Measurements from ENCODE around the gene JUND. TPM values are rescaled to one million over a fixed set of nuclear protein-coding genes. Genes with fewer than 3 reads are reported as not detected.

Gene JUND
- total RNA-seq, 6 donors from 2014 or later = 281 to 1,101 (median 639) TPM

DNA sequence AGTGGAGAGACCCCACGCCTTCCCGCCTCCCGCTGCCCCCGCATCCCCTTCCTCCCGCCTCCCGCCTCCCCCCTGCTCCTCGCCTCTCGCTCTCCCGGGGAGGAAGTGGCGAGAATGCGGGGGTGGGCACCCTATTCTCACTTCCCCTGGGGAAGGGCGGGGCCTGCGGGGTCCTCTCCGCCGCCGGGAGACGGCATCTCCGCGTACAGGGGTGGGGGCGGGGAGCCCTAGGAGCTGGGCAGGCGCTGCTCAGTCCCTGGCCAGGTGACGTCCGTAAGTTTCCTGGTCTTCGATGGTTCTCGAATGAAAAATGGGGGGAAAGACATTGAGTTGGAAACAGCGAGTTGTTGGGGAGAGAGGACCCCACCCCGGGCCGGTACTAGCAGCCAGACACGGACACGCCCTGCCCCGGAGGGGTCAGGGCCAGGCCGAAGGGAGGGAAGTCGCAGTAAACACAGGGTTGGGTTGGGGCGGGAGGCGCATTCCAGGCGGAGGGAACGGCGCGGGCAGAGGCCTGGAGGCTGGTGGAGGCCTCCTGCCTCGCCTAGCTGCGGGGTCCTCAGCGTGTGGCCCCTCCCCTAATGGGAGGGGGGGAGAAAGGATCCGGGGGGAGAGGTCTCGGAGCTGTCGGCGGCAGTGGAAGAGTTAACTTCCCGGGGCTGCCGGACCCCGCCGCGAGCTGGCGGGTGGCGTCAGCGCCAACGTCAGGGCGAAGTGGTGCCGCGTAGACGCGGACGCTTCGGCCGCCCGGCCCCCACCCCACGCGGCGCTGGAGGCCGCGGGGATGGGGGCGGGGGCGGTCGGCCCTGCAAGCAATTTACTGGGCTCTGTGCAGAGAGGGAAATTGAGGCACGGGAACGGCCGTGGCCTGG lies 10.4 kb upstream of the JUND start:
- ATAC-seq (ENCODE audit: low FRiP score in 2 of 2) (peak; percentile 90), DNase-seq (peak; percentile 94 to 95)
- Histone ChIP-seq H3K27ac (peak overlapping the region; percentile 97 to 100 (median 98)), H3K4me1 (peaks cover 21 to 38% (median 35%) of the 10 kb centered on the region in 4 donors), H3K9me3 (no peaks in the 10 kb centered on the region), H3K27me3 (no peaks in the 10 kb centered on the region), H3K36me3 (no peaks in the 10 kb centered on the region), H3K4me3 (peak overlapping the region; percentile 55 to 81 (median 64))
- peak; percentile 86 to 91 for TF ChIP-seq POLR2AphosphoS5 (IDR thresholded peaks at IDR 0.05)
- TF ChIP-seq, protein P1, sequence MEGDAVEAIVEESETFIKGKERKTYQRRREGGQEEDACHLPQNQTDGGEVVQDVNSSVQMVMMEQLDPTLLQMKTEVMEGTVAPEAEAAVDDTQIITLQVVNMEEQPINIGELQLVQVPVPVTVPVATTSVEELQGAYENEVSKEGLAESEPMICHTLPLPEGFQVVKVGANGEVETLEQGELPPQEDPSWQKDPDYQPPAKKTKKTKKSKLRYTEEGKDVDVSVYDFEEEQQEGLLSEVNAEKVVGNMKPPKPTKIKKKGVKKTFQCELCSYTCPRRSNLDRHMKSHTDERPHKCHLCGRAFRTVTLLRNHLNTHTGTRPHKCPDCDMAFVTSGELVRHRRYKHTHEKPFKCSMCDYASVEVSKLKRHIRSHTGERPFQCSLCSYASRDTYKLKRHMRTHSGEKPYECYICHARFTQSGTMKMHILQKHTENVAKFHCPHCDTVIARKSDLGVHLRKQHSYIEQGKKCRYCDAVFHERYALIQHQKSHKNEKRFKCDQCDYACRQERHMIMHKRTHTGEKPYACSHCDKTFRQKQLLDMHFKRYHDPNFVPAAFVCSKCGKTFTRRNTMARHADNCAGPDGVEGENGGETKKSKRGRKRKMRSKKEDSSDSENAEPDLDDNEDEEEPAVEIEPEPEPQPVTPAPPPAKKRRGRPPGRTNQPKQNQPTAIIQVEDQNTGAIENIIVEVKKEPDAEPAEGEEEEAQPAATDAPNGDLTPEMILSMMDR (IDR thresholded peaks at IDR 0.05) = peak in 1 of 6 experiments; percentile 25
- peak; percentile 3 to 87 (median 72) for TF ChIP-seq POLR2A (IDR thresholded peaks at IDR 0.05)
- peak in 2 of 4 donors; percentile 1 to 70 for TF ChIP-seq EP300 (IDR thresholded peaks at IDR 0.05)
- WGBS, 2 donors = 0% methylated on average over 25 to 27 of the region's 75 CpGs

DNA sequence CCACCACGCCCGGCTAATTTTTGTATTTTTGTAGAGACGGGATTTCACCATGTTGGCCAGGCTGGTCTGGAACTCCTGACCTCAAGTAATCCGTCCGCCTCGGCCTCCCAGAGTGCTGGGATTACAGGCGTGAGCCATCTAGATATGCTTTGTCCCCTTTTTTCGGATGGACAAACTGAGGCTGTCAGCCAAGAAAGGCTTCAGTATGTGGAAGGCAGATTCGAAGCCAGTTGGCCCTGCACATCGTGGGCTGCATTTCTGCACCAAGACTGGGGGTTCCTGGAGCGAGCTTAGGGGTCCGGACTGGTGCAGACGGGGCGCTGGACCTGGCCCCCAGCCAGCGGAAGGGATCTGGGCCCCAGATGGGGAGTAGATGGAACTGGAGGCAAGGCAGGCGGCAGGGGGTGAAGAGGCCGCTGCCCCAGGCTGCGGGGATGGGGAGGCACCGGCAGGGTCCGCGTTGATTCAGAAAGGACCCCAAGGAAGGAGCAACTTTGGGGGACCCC lies 9.7 kb upstream of the JUND start:
- H3K27me3 ChIP-seq = no peaks in the 10 kb centered on the region
- ATAC-seq (ENCODE audit: low FRiP score in 2 of 2) (no peak), DNase-seq (peak in 1 of 2 donors; percentile 90)
- H3K4me3 ChIP-seq = peak overlapping the region; percentile 7 to 67 (median 58)
- peaks cover 21 to 38% (median 35%) of the 10 kb centered on the region in 4 donors for H3K4me1 ChIP-seq
- H3K36me3 ChIP-seq = no peaks in the 10 kb centered on the region
- 36 to 47% methylated on average over 15 to 20 of the region's 21 CpGs for WGBS, 2 donors
- peak overlapping the region; percentile 97 to 100 (median 98) for H3K27ac ChIP-seq
- TF ChIP-seq POLR2AphosphoS5 (IDR thresholded peaks at IDR 0.05) (no peak), POLR2A (IDR thresholded peaks at IDR 0.05) (no peak), EP300 (IDR thresholded peaks at IDR 0.05) (no peak)
- TF ChIP-seq, protein P1 (IDR thresholded peaks at IDR 0.05) = no peak
- no peaks in the 10 kb centered on the region for H3K9me3 ChIP-seq

DNA sequence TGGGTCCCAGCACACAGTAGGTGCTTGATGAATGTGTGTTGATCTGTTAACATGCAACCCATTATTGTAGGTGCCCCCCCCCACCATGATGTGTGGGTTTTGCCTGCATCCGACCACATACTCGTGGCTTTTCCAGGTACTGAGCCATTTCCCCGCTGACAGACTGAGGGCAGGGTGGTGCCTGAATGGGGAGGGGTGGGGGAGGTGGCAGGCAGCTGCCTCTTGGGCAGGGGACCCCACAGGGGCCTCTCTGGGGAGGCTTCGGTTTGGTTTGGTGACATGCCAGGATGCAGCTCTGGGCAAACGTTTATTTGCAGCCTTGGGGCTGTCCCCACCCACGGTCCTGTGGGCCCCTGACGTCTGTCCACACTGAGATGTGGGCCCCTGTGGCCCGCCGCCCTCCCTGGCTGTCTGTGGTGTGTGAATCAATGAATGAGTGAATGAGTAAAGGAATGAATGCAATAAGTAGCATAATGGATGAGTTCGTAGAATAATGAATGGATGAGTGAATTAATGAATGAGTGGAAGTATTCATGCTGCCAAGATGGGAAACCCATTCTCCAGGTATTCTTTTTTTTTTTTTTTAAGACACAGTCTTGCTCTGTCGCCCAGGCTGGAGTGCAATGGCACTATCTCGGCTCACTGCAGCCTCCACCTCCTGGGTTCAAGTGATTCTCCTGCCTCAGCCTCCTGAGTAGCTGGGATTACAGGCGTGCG lies 9.0 kb upstream of the JUND start:
- Histone ChIP-seq H3K36me3 (no peaks in the 10 kb centered on the region), H3K27ac (peak overlapping the region; percentile 97 to 100 (median 98)), H3K27me3 (no peaks in the 10 kb centered on the region), H3K4me1 (peaks cover 21 to 38% (median 35%) of the 10 kb centered on the region in 4 donors), H3K9me3 (no peaks in the 10 kb centered on the region), H3K4me3 (no peak overlapping the region)
- DNase-seq (peak in 1 of 2 donors; percentile 46), ATAC-seq (ENCODE audit: low FRiP score in 2 of 2) (no peak)
- TF ChIP-seq EP300 (IDR thresholded peaks at IDR 0.05) (no peak), POLR2A (IDR thresholded peaks at IDR 0.05) (no peak), POLR2AphosphoS5 (IDR thresholded peaks at IDR 0.05) (no peak)
- TF ChIP-seq, protein P1 (IDR thresholded peaks at IDR 0.05) = no peak
- 37 to 58% methylated on average over 13 to 14 of the region's 14 CpGs for WGBS, 2 donors

DNA sequence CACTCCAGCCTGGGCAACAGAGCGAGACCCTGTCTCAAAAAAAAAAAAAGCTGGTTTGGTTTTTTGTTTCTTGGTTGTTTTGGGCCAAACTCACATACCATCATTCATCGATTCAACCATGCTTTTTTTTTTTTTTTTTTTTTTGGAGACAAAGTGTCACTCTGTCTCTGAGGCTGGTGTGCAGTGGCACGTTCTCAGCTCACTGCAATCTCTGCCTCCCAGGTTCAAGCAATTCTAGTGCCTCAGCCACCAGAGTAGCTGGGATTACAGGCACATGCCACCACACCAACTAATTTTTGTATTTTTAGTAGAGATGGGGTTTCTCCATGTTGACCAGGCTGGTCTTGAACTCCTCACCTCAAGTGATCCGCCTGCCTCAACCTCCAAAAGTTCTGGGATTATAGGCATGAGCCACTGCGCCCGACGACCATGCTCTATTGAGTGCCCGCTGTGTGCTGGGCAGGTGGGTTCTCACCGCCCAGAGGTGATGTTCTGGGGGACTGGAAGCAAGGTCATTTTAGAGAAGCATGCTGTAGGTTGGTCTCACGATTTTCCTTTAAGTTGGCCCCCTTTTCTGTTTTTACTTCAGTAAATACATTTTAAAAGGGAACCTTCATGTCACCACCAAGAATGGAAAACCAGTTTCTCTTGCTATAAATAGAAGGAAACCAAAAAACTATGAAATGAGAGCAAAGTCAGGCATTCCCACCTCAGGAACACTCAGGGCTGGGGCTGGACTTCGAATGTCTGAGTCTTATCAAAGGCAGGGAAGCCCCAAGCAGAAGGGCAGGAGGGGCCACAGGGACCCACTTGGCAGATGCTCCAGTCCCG lies 8.3 kb upstream of the JUND start:
- DNase-seq (no peak), ATAC-seq (ENCODE audit: low FRiP score in 2 of 2) (no peak)
- peaks cover 21 to 38% (median 35%) of the 10 kb centered on the region in 4 donors for H3K4me1 ChIP-seq

More for the DNA sequence above, 8.3 kb upstream of the JUND start:
- Histone ChIP-seq H3K4me3 (no peak overlapping the region), H3K27me3 (no peaks in the 10 kb centered on the region), H3K27ac (peak overlapping the region; percentile 35 to 99 (median 69)), H3K9me3 (no peaks in the 10 kb centered on the region), H3K36me3 (no peaks in the 10 kb centered on the region)
- TF ChIP-seq POLR2AphosphoS5 (IDR thresholded peaks at IDR 0.05) (no peak), EP300 (IDR thresholded peaks at IDR 0.05) (no peak), POLR2A (IDR thresholded peaks at IDR 0.05) (no peak)
- TF ChIP-seq, protein P1 (IDR thresholded peaks at IDR 0.05) = no peak
- WGBS, 2 donors = 61 to 65% methylated on average over 12 of the region's 12 CpGs
